ENCODE results near the gene CNOT2.
"Not testable (repeated sequence)": the region's sequence is repeated elsewhere in the genome, so short reads cannot be mapped to it uniquely, and the experiment has no call there.

The CNOT2 gene

GRCh38 chr12:70383484-70383883, 140.3 kb downstream of the CNOT2 start:
- DNase-seq (ENCODE audit: low read depth): no peak
- in situ Hi-C loops (cut with HindIII; ENCODE audit: low sequenced_read_pairs): no loop called here
- no peak overlapping the region for H3K4me3 ChIP-seq (ENCODE audit: low read depth, low read length)
- TF ChIP-seq CTCF (IDR thresholded peaks at IDR 0.05; ENCODE audit: low read depth, low read length, missing control alignments): no peak

- in situ Hi-C loops (cut with HindIII; ENCODE audit: low sequenced_read_pairs): no loop called here
- no peak overlapping the region for H3K4me3 ChIP-seq (ENCODE audit: low read depth, low read length)
- no peak for DNase-seq (ENCODE audit: low read depth)
- no peak for TF ChIP-seq CTCF (IDR thresholded peaks at IDR 0.05; ENCODE audit: low read depth, low read length, missing control alignments)
Measured at GRCh38 chr12:70383886-70384285, 140.7 kb downstream of the CNOT2 start.

- no peak overlapping the region for H3K4me3 ChIP-seq (ENCODE audit: low read depth, low read length)
- no peak for DNase-seq (ENCODE audit: low read depth)
- in situ Hi-C loops (cut with HindIII; ENCODE audit: low sequenced_read_pairs): no loop called here
- TF ChIP-seq CTCF (IDR thresholded peaks at IDR 0.05; ENCODE audit: low read depth, low read length, missing control alignments): no peak
Measured at GRCh38 chr12:70386771-70387170, 143.5 kb downstream of the CNOT2 start.

GRCh38 chr12:70389678-70390077, 146.4 kb downstream of the CNOT2 start:
- TF ChIP-seq CTCF (IDR thresholded peaks at IDR 0.05; ENCODE audit: low read depth, low read length, missing control alignments): no peak
- no peak overlapping the region for H3K4me3 ChIP-seq (ENCODE audit: low read depth, low read length)
- DNase-seq (ENCODE audit: low read depth): no peak
- in situ Hi-C loops (cut with HindIII; ENCODE audit: low sequenced_read_pairs): no loop called here

GRCh38 chr12:70392631-70393030, 149.4 kb downstream of the CNOT2 start:
- in situ Hi-C loops (cut with HindIII; ENCODE audit: low sequenced_read_pairs); H3K4me3 ChIP-seq (ENCODE audit: low read depth, low read length); DNase-seq (ENCODE audit: low read depth): not testable (repeated sequence)

GRCh38 chr12:70393787-70394499, 150.7 kb downstream of the CNOT2 start:
- no peak for TF ChIP-seq CTCF (IDR thresholded peaks at IDR 0.05; ENCODE audit: low read depth, low read length, missing control alignments)
- in situ Hi-C loops (cut with HindIII; ENCODE audit: low sequenced_read_pairs): no loop called here
- H3K4me3 ChIP-seq (ENCODE audit: low read depth, low read length): no peak overlapping the region
- no peak for DNase-seq (ENCODE audit: low read depth)

GRCh38 chr12:70398002-70398401, 154.8 kb downstream of the CNOT2 start:
- in situ Hi-C loops (cut with HindIII; ENCODE audit: low sequenced_read_pairs): no loop called here
- no peak for TF ChIP-seq CTCF (IDR thresholded peaks at IDR 0.05; ENCODE audit: low read depth, low read length, missing control alignments)
- no peak overlapping the region for H3K4me3 ChIP-seq (ENCODE audit: low read depth, low read length)
- no peak for DNase-seq (ENCODE audit: low read depth)

Data from astrocyte of the cerebellum (primary cell).